B cell (primary cell): Measurements from ENCODE around the gene COMMD1. TPM values are rescaled to one million over a fixed set of nuclear protein-coding genes. Genes with fewer than 3 reads are reported as not detected.

ENCODE experiments used
- ATAC-seq: fragments of 200-7000 bp; cut with Tn5 transposase; one replicate; pipeline ENCODE4 v1.10.0; 2021; ENCODE audit warnings: low read depth, mild to moderate bottlenecking, moderate number of reproducible peaks, moderate library complexity
- CTCF ChIA-PET: fragments of 350-600 bp; sonication (Branson Sonifier 250); formaldehyde crosslinking; loops from one replicate; lab custom pipeline; 2021; ENCODE audit warnings: antibody characterized with exemption, inconsistent platforms; lab: Charles Lee
- POLR2A ChIA-PET: fragments of 350-600 bp; sonication (Branson Sonifier 250); formaldehyde crosslinking; loops from one replicate; lab custom pipeline; 2021; ENCODE audit warnings: antibody characterized with exemption; lab: Charles Lee
- DNase-seq: peaks from one replicate; pipeline ENCODE4 v3.0.0; 2013
- H2AFZ ChIP-seq: 2 replicates; pipeline ENCODE4 v1.6.1; 2012; ENCODE audit warnings: mild to moderate bottlenecking, low read depth, low read length; ENCODE audit not compliant: insufficient read depth, poor library complexity, severe bottlenecking
- H3K27ac ChIP-seq, 2 donors: 1 replicate in 1 of 2; 2 replicates in 1 of 2; pipeline ENCODE4 v1.5.1; 2012 to 2013; ENCODE audit warnings: low read length in 2 of 2, mild to moderate bottlenecking in 2 of 2, moderate library complexity in 1 of 2
- H3K27me3 ChIP-seq, 4 experiments: fragments of 200-600 bp in 1 of 4; sonication (generic) in 1 of 4; replicated peaks in 1 of 4; 1 replicate in 2 of 4; 2 replicates in 2 of 4; pipeline versions ENCODE4 v1.6.1 to v1.7.0; 2013 to 2016; ENCODE audit warnings: low read length in 3 of 4, mild to moderate bottlenecking in 2 of 4, mixed read lengths in 1 of 4, moderate library complexity in 1 of 4; ENCODE audit not compliant: insufficient read depth in 4 of 4, control insufficient read depth in 3 of 4; ENCODE audit errors: control extremely low read depth in 1 of 4
- H3K36me3 ChIP-seq, 2 experiments: replicated peaks in 1 of 2; 1 replicate in 1 of 2; 2 replicates in 1 of 2; pipeline versions ENCODE4 v1.6.1 to v1.7.1; 2013; ENCODE audit warnings: low read length in 1 of 2; ENCODE audit not compliant: insufficient read depth in 2 of 2, control insufficient read depth in 1 of 2; ENCODE audit errors: control extremely low read depth in 1 of 2, extremely low read depth in 1 of 2
- H3K4me1 ChIP-seq, 2 donors: fragments of 200-600 bp in 1 of 2; sonication (generic) in 1 of 2; 1 replicate in 1 of 2; 2 replicates in 1 of 2; pipeline versions ENCODE4 v1.5.1 to v1.6.1; 2013 to 2017; ENCODE audit warnings: low read length in 2 of 2; ENCODE audit not compliant: control insufficient read depth in 2 of 2, insufficient read depth in 2 of 2
- H3K4me2 ChIP-seq: replicated peaks from 2 replicates; pipeline ENCODE3; 2012; ENCODE audit warnings: mild to moderate bottlenecking, low read depth, low read length; ENCODE audit not compliant: poor library complexity, severe bottlenecking
- H3K4me3 ChIP-seq, 5 experiments: fragments of 200-600 bp in 1 of 5; sonication (generic) in 1 of 5; 1 replicate in 3 of 5; 2 replicates in 2 of 5; pipeline versions ENCODE4 v1.5.1 to v1.7.0; 2011 to 2016; ENCODE audit warnings: low read length in 4 of 5, mild to moderate bottlenecking in 4 of 5, low read depth in 2 of 5, control low read depth in 1 of 5, moderate library complexity in 1 of 5; ENCODE audit not compliant: insufficient read depth in 1 of 5; ENCODE audit errors: control extremely low read depth in 1 of 5, extremely low read depth in 1 of 5
- H3K79me2 ChIP-seq: fragments of 200-600 bp; sonication (generic); one replicate; pipeline ENCODE4 v1.6.0; 2016; ENCODE audit warnings: low read length; ENCODE audit not compliant: control insufficient read depth, insufficient read depth
- H3K9ac ChIP-seq: fragments of 200-600 bp; sonication (generic); 2 replicates; pipeline ENCODE4 v1.6.1; 2017; ENCODE audit warnings: mild to moderate bottlenecking, low read length, moderate library complexity
- H3K9me3 ChIP-seq, 3 donors: one replicate each; pipeline versions ENCODE4 v1.6.1 to v1.7.1; 2013; ENCODE audit warnings: low read length in 2 of 3; ENCODE audit not compliant: control insufficient read depth in 2 of 3, insufficient read depth in 1 of 3; ENCODE audit errors: control extremely low read depth in 1 of 3
- H4K20me1 ChIP-seq: 2 replicates; pipeline ENCODE4 v1.6.0; 2012; ENCODE audit warnings: mild to moderate bottlenecking, low read length; ENCODE audit not compliant: insufficient read depth, control insufficient read depth, poor library complexity, severe bottlenecking
- H3K27ac Mint-ChIP-seq: one replicate; pipeline ENCODE4 v1.8.0; 2021; ENCODE audit warnings: mixed read lengths
- H3K27me3 Mint-ChIP-seq: one replicate; pipeline ENCODE4 v1.8.0; 2021; ENCODE audit warnings: mixed read lengths
- H3K4me1 Mint-ChIP-seq: one replicate; pipeline ENCODE4 v1.8.0; 2021; ENCODE audit warnings: mixed read lengths
- H3K4me3 Mint-ChIP-seq: one replicate; pipeline ENCODE4 v1.8.0; 2021; ENCODE audit warnings: mixed read lengths
- H3K9me3 Mint-ChIP-seq: one replicate; pipeline ENCODE4 v1.8.0; 2022; ENCODE audit warnings: mixed read lengths; ENCODE audit not compliant: insufficient read depth
- CTCF ChIP-seq: fragments of 200-600 bp; IDR thresholded peaks from one replicate; pipeline ENCODE4 v1.8.0; 2022; ENCODE audit warnings: antibody characterized with exemption, mild to moderate bottlenecking
- EZH2 ChIP-seq: IDR thresholded peaks from 2 replicates; pipeline ENCODE4 v1.6.1; 2012; ENCODE audit warnings: borderline replicate concordance, low read depth, mild to moderate bottlenecking, moderate library complexity, low read length; ENCODE audit not compliant: insufficient read depth, poor library complexity, severe bottlenecking
- WGBS: methylation state at CpG from one replicate; pipeline ENCODE4 v1.1.5; 2013; ENCODE audit warnings: missing lambda C conversion rate; ENCODE audit not compliant: insufficient coverage; 5-methylcytosine and 5-hydroxymethylcytosine counted together
- intact Hi-C: fragments of 100-400 bp; cut with micrococcal nuclease; formaldehyde crosslinking; loops from one replicate; pipeline ENCODE4 v1.10.0; 2022
- polyA plus RNA-seq: library from polyadenylated mRNA; depleted of rRNA; stranded (reverse); fragments of >200 nt; gene quantifications from 2 replicates; pipeline ENCODE4 v1.2.3, GENCODE V29; 2012
- total RNA-seq, 2 donors: library from RNA; stranded (reverse); fragments of 120-200 nt in 1 of 2; gene quantifications; 1 replicate in 1 of 2; 2 replicates in 1 of 2; pipeline versions ENCODE4 v1.2.3 to v1.2.4, GENCODE V29; 2013 to 2022

COMMD1 gene
- total and polyA plus RNA-seq, 2 donors (not counting 1 experiment from before 2014, with no cell fraction given) = 20.6 to 25.1 TPM

GRCh38 chr2:62055724-62056336 is 150.4 kb downstream of the COMMD1 start:
- Histone ChIP-seq H3K79me2 (no peaks in the 10 kb centered on the region), H2AFZ (no peak overlapping the region), H4K20me1 (no peaks in the 10 kb centered on the region), H3K27ac (no peak overlapping the region), H3K36me3 (no peaks in the 10 kb centered on the region), H3K27me3 (no peaks in the 10 kb centered on the region), H3K4me2 (no peak overlapping the region), H3K9ac (no peak overlapping the region), H3K4me1 (no peaks in the 10 kb centered on the region), H3K9me3 (peaks cover 0 to 11% (median 0%) of the 10 kb centered on the region in 3 donors), H3K4me3 (no peak overlapping the region)
- WGBS = 93% methylated on average over 3 of the region's 3 CpGs
- POLR2A ChIA-PET = no interaction called here
- H3K27ac Mint-ChIP-seq = no peak overlapping the region
- CTCF ChIA-PET = interaction anchor here (1.2 kb wide), 1 partner anchor 16 kb away, joined by 3 read pairs; no protein-coding TSS in a partner anchor
- ATAC-seq = no peak
- TF ChIP-seq EZH2 (no peak), CTCF (no peak)
- no peak for DNase-seq
- H3K27me3 Mint-ChIP-seq = no peaks in the 10 kb centered on the region
- peaks cover 6% of the 10 kb centered on the region for H3K9me3 Mint-ChIP-seq
- intact Hi-C loops = no loop called here
- no peak overlapping the region for H3K4me3 Mint-ChIP-seq
- no peaks in the 10 kb centered on the region for H3K4me1 Mint-ChIP-seq

GRCh38 chr2:62056341-62056740 is 150.9 kb downstream of the COMMD1 start:
- H3K27me3 Mint-ChIP-seq = no peaks in the 10 kb centered on the region
- H3K9me3 ChIP-seq = peaks cover 0 to 11% (median 0%) of the 10 kb centered on the region in 3 donors
- H3K27ac ChIP-seq = no peak overlapping the region
- no peak overlapping the region for H3K4me3 ChIP-seq
- TF ChIP-seq CTCF (no peak), EZH2 (no peak)
- no peaks in the 10 kb centered on the region for H3K36me3 ChIP-seq
- H3K27ac Mint-ChIP-seq = no peak overlapping the region
- WGBS = 100% methylated on average over 4 of the region's 5 CpGs
- no peak overlapping the region for H3K4me2 ChIP-seq
- no peak for DNase-seq
- no peak for ATAC-seq
- no peak overlapping the region for H3K9ac ChIP-seq
- no peaks in the 10 kb centered on the region for H3K27me3 ChIP-seq
- ChIA-PET POLR2A (no interaction called here), CTCF (no interaction called here)
- no peaks in the 10 kb centered on the region for H4K20me1 ChIP-seq
- no peak overlapping the region for H2AFZ ChIP-seq
- H3K4me3 Mint-ChIP-seq = no peak overlapping the region
- H3K79me2 ChIP-seq = no peaks in the 10 kb centered on the region
- H3K4me1 Mint-ChIP-seq = peaks cover 3% of the 10 kb centered on the region
- no peaks in the 10 kb centered on the region for H3K4me1 ChIP-seq
- intact Hi-C loops = no loop called here
- peaks cover 6% of the 10 kb centered on the region for H3K9me3 Mint-ChIP-seq
